GM23248 (cell line): ENCODE data around the gene TFCP2L1.

ENCODE experiments used
- EZH2 ChIP-seq: fragments of 200-600 bp; sonication (generic); IDR thresholded peaks from 2 replicates; pipeline ENCODE4 v1.6.1; 2018; ENCODE audit warnings: antibody characterized with exemption, mild to moderate bottlenecking; ENCODE audit not compliant: insufficient read depth, poor library complexity, severe bottlenecking
- EZH2phosphoT487 ChIP-seq: fragments of 200-600 bp; sonication (generic); IDR thresholded peaks from 2 replicates; pipeline ENCODE4 v1.6.1; 2018; ENCODE audit warnings: antibody characterized with exemption, moderate library complexity, mild to moderate bottlenecking, low read depth; ENCODE audit not compliant: insufficient read depth

GRCh38 chr2:121184248-121184862 lies 100.6 kb downstream of the TFCP2L1 start:
- TF ChIP-seq EZH2 (no peak), EZH2phosphoT487 (no peak)
